Stimulated activated CD4-positive, alpha-beta T cell treated with anti-CD3 and anti-CD28 coated beads, Interleukin-2, amount 100 ng/mL, for 24 hours (primary cell): ENCODE measurements around the gene TAF13.
A peak's percentile ranks its signal among the peaks of the same experiment; 100 is the strongest.
"Not testable (repeated sequence)": the region's sequence is repeated elsewhere in the genome, so short reads cannot be mapped to it uniquely, and the experiment has no call there.

Experiments
- DNase-seq, 2 donors: peaks; one replicate each; pipeline ENCODE4 v3.0.0-alpha.2; 2020

TAF13 gene

GRCh38 chr1:109045595-109045994 lies 30.2 kb downstream of the TAF13 start:
- no peak for DNase-seq

GRCh38 chr1:109041621-109042468 lies 34.0 kb downstream of the TAF13 start, which contains the start of gene WDR47:
TSS of gene WDR47 (minus strand) at chr1:109042102. CDS start at chr1:109023512, 18,590 bp downstream.
- peak; percentile 94 to 96 for DNase-seq

GRCh38 chr1:109040989-109041620 lies 34.7 kb downstream of the TAF13 start:
- DNase-seq: peak; percentile 26 to 42

- no peak for DNase-seq
Observed at GRCh38 chr1:109040627-109040988, 35.2 kb downstream of the TAF13 start.

- no peak for DNase-seq
Observed at GRCh38 chr1:109034382-109034781, 41.4 kb downstream of the TAF13 start.

GRCh38 chr1:109029493-109029892 lies 46.3 kb downstream of the TAF13 start:
- not testable (repeated sequence) for DNase-seq

- DNase-seq: no peak
Observed at GRCh38 chr1:109027841-109028240, 48.0 kb downstream of the TAF13 start.

GRCh38 chr1:109025694-109026093 lies 50.1 kb downstream of the TAF13 start:
- DNase-seq: no peak

- DNase-seq: no peak
Observed at GRCh38 chr1:109024646-109025045, 51.2 kb downstream of the TAF13 start.

GRCh38 chr1:109020693-109021257 lies 55.0 kb downstream of the TAF13 start:
- DNase-seq: no peak

GRCh38 chr1:109017719-109018118 lies 58.1 kb downstream of the TAF13 start:
- DNase-seq: not testable (repeated sequence)

GRCh38 chr1:109017134-109017533 lies 58.7 kb downstream of the TAF13 start:
- DNase-seq: no peak
